Lung (tissue), 12 donors: ENCODE data around the gene PCSK9. TPM values are rescaled to one million over a fixed set of nuclear protein-coding genes. Genes with fewer than 3 reads are reported as not detected.

Experiments used
- ATAC-seq: fragments of 200-7000 bp; cut with Tn5 transposase; one replicate; pipeline ENCODE4 v1.9.1; 2020; ENCODE audit warnings: moderate number of reproducible peaks; ENCODE audit not compliant: insufficient read depth, low FRiP score
- DNase-seq, 3 donors: peaks; one replicate each; pipeline ENCODE4 v3.0.0-alpha.2; 2013 to 2017
- H3K27ac ChIP-seq, 2 donors: one replicate each; pipeline ENCODE4 v1.5.1; 2013; ENCODE audit warnings: mild to moderate bottlenecking in 2 of 2, moderate library complexity in 2 of 2, control low read depth in 1 of 2, inconsistent platforms in 1 of 2, low read depth in 1 of 2, low read length in 1 of 2
- H3K27me3 ChIP-seq, 3 donors: one replicate each; pipeline ENCODE4 v1.5.1; 2013; ENCODE audit warnings: low read length in 2 of 3; ENCODE audit not compliant: control insufficient read depth in 3 of 3, insufficient read depth in 3 of 3
- H3K36me3 ChIP-seq, 4 donors: one replicate each; pipeline ENCODE4 v1.5.1; 2013; ENCODE audit warnings: low read length in 4 of 4, mild to moderate bottlenecking in 1 of 4, moderate library complexity in 1 of 4; ENCODE audit not compliant: control insufficient read depth in 4 of 4, insufficient read depth in 4 of 4
- H3K4me1 ChIP-seq, 5 donors: one replicate each; pipeline ENCODE4 v1.5.1; 2013; ENCODE audit warnings: low read length in 5 of 5, mild to moderate bottlenecking in 2 of 5, moderate library complexity in 1 of 5; ENCODE audit not compliant: control insufficient read depth in 5 of 5, insufficient read depth in 5 of 5
- H3K4me3 ChIP-seq: one replicate; pipeline ENCODE4 v1.5.1; 2013; ENCODE audit warnings: mild to moderate bottlenecking, control low read depth, moderate library complexity
- H3K9ac ChIP-seq, 2 donors: one replicate each; pipeline ENCODE4 v1.5.1; 2013; ENCODE audit warnings: low read length in 2 of 2, control low read depth in 1 of 2; ENCODE audit not compliant: insufficient read depth in 1 of 2
- H3K9me3 ChIP-seq, 4 donors: one replicate each; pipeline ENCODE4 v1.5.1; 2013; ENCODE audit warnings: low read length in 3 of 4, mild to moderate bottlenecking in 1 of 4, moderate library complexity in 1 of 4; ENCODE audit not compliant: control insufficient read depth in 4 of 4, insufficient read depth in 3 of 4
- WGBS, 2 donors: extraction: QIAGEN DNeasy Blood & Tissue Kit; methylation state at CpG; one replicate each; pipeline ENCODE4 v1.1.7; 2013; 5-methylcytosine and 5-hydroxymethylcytosine counted together
- polyA plus RNA-seq, 2 donors: library from polyadenylated mRNA; stranded (reverse); fragments of 200-250 nt; gene quantifications; one replicate each; pipeline ENCODE4 v1.2.1, GENCODE V29; 2013
- total RNA-seq, 2 donors: library from RNA; depleted of rRNA in 1 of 2; stranded (reverse); fragments of >200 nt in 1 of 2; gene quantifications; one replicate each; pipeline ENCODE4 v1.2.1, GENCODE V29; 2014 to 2021
- TF ChIP-seq, protein P1 (sequence below): IDR thresholded peaks from 2 replicates; pipeline ENCODE4 v1.5.1; 2012; ENCODE audit warnings: mild to moderate bottlenecking; ENCODE audit errors: control extremely low read depth, extremely low read depth
- donor health status: control.
- donor health status: control.
- donor health status: Bipolar disorder and iron deficiency.
- donor health status: healthy.
- donor health status: DM: yes; HTN: yes; CAD: no.

Gene PCSK9
- total and polyA plus RNA-seq, 4 donors = 13.0 to 47.2 (median 21.0) TPM

DNA sequence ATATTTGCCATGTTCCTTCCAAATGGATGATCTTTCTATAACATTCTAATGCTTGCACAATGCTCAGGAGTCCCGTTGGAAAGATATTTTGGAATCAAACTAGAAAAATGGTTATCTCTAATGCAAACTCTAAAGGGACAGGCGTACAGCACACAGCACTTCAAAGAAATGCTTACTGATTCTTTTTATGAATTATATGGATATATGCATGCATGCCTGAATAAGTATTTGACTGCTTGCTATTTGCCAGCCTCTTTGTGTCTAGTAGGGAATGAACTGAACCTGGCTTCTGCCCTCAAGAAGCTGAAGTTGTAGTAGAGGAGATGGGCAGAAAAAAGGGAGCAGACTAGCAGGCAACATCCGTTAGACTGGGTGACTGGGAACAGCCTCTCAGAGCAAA lies 48.1 kb downstream of the PCSK9 start:
- H3K36me3 ChIP-seq = peaks cover 47 to 56% (median 53%) of the 10 kb centered on the region in 4 donors
- WGBS, 2 donors = 89 to 92% methylated on average over 3 of the region's 3 CpGs
- no peak overlapping the region for H3K27ac ChIP-seq
- peaks cover 0 to 6% (median 0%) of the 10 kb centered on the region in 5 donors for H3K4me1 ChIP-seq
- no peak overlapping the region for H3K9ac ChIP-seq
- TF ChIP-seq, protein P1, sequence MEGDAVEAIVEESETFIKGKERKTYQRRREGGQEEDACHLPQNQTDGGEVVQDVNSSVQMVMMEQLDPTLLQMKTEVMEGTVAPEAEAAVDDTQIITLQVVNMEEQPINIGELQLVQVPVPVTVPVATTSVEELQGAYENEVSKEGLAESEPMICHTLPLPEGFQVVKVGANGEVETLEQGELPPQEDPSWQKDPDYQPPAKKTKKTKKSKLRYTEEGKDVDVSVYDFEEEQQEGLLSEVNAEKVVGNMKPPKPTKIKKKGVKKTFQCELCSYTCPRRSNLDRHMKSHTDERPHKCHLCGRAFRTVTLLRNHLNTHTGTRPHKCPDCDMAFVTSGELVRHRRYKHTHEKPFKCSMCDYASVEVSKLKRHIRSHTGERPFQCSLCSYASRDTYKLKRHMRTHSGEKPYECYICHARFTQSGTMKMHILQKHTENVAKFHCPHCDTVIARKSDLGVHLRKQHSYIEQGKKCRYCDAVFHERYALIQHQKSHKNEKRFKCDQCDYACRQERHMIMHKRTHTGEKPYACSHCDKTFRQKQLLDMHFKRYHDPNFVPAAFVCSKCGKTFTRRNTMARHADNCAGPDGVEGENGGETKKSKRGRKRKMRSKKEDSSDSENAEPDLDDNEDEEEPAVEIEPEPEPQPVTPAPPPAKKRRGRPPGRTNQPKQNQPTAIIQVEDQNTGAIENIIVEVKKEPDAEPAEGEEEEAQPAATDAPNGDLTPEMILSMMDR = no peak
- H3K9me3 ChIP-seq = no peaks in the 10 kb centered on the region
- DNase-seq = no peak
- no peak overlapping the region for H3K4me3 ChIP-seq
- no peaks in the 10 kb centered on the region for H3K27me3 ChIP-seq
- no peak for ATAC-seq

DNA sequence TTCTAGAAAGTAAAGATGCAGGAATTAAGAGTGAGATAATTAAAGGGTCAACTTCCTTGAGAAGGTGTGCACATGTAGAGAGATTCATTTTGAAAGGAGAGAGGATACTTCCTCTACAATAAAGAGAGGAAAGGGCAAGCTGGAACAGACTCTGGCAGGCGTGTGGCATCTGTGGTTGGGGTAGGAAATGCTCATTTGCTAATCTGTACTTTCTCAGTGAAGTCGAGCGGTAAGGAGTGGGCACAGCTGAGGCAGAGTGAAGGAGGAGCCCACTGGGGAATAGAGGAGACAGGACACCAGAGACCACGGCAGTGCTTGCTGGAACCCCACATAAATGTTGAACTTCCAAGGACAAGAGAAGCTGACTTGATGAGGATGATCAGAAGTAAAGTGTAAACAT lies 49.1 kb downstream of the PCSK9 start:
- DNase-seq = no peak
- no peaks in the 10 kb centered on the region for H3K27me3 ChIP-seq
- no peak for ATAC-seq
- no peak overlapping the region for H3K9ac ChIP-seq
- peaks cover 49 to 56% (median 55%) of the 10 kb centered on the region in 4 donors for H3K36me3 ChIP-seq
- WGBS, 2 donors = 31 to 68% methylated on average over 4 of the region's 4 CpGs
- H3K27ac ChIP-seq = no peak overlapping the region
- no peak overlapping the region for H3K4me3 ChIP-seq
- TF ChIP-seq, protein P1 = no peak
- no peaks in the 10 kb centered on the region for H3K9me3 ChIP-seq
- peaks cover 0 to 6% (median 0%) of the 10 kb centered on the region in 5 donors for H3K4me1 ChIP-seq

GRCh38 chr1:55089683-55090082 lies 50.3 kb downstream of the PCSK9 start:
- no peak overlapping the region for H3K9ac ChIP-seq
- ATAC-seq = no peak

More at GRCh38 chr1:55089683-55090082, 50.3 kb downstream of the PCSK9 start:
- Histone ChIP-seq H3K27ac (no peak overlapping the region), H3K4me3 (no peak overlapping the region), H3K27me3 (no peaks in the 10 kb centered on the region), H3K4me1 (peaks cover 0 to 6% (median 0%) of the 10 kb centered on the region in 5 donors), H3K36me3 (peaks cover 49 to 57% (median 54%) of the 10 kb centered on the region in 4 donors), H3K9me3 (no peaks in the 10 kb centered on the region)
- TF ChIP-seq, protein P1 = no peak
- no peak for DNase-seq
- WGBS, 2 donors = 87 to 94% methylated on average over 2 of the region's 2 CpGs
